Measurements from ENCODE around the gene PPM1H.

Gene PPM1H

GRCh38 chr12:62806244-62806836 is 128.6 kb downstream of the PPM1H start:
- H3K9me3 ChIP-seq (ENCODE audit: insufficient read depth, low read length, severe bottlenecking): no peaks in the 10 kb centered on the region
- DNase-seq: no peak
- H3K4me3 ChIP-seq (ENCODE audit: low read depth in 1 of 2, low read length in 2 of 2): no peak overlapping the region
- H4K20me1 ChIP-seq (ENCODE audit: insufficient read depth, low read length): no peaks in the 10 kb centered on the region
- no peaks in the 10 kb centered on the region; the same call in 1 of the 2 replicates for H3K4me1 ChIP-seq (ENCODE audit: insufficient read depth, low read length)
- TF ChIP-seq CTCF (IDR thresholded peaks at IDR 0.05; ENCODE audit: borderline replicate concordance, extremely low read depth, low read length, poor library complexity, severe bottlenecking) (no peak), EZH2 (IDR thresholded peaks at IDR 0.05; ENCODE audit: borderline replicate concordance, low read depth, low read length, severe bottlenecking) (no peak)
- no peak for ATAC-seq (ENCODE audit: insufficient read depth, low read depth)
- no peak overlapping the region for H3K9ac ChIP-seq (ENCODE audit: low read depth, low read length)
- H3K27me3 ChIP-seq (ENCODE audit: insufficient read depth, low read length, poor library complexity): no peaks in the 10 kb centered on the region
- H2AFZ ChIP-seq (ENCODE audit: low read depth, low read length): no peak overlapping the region
- no peaks in the 10 kb centered on the region for H3K36me3 ChIP-seq (ENCODE audit: insufficient read depth, low read length)
- no peaks in the 10 kb centered on the region for H3K79me2 ChIP-seq (ENCODE audit: insufficient read depth, low read length)
- H3K4me2 ChIP-seq (ENCODE audit: insufficient read depth, low read length): no peak overlapping the region
- H3K27ac ChIP-seq (ENCODE audit: low read length): no peak overlapping the region

GRCh38 chr12:62805517-62805916 is 129.4 kb downstream of the PPM1H start:
- Histone ChIP-seq H3K27ac (ENCODE audit: low read length) (no peak overlapping the region), H3K9ac (ENCODE audit: low read depth, low read length) (no peak overlapping the region), H3K36me3 (ENCODE audit: insufficient read depth, low read length) (no peaks in the 10 kb centered on the region), H3K9me3 (ENCODE audit: insufficient read depth, low read length, severe bottlenecking) (no peaks in the 10 kb centered on the region), H3K79me2 (ENCODE audit: insufficient read depth, low read length) (no peaks in the 10 kb centered on the region), H3K27me3 (ENCODE audit: insufficient read depth, low read length, poor library complexity) (no peaks in the 10 kb centered on the region), H4K20me1 (ENCODE audit: insufficient read depth, low read length) (no peaks in the 10 kb centered on the region), H3K4me3 (ENCODE audit: low read depth in 1 of 2, low read length in 2 of 2) (no peak overlapping the region), H3K4me1 (ENCODE audit: insufficient read depth, low read length) (no peaks in the 10 kb centered on the region; the same call in 1 of the 2 replicates), H2AFZ (ENCODE audit: low read depth, low read length) (no peak overlapping the region), H3K4me2 (ENCODE audit: insufficient read depth, low read length) (no peak overlapping the region)
- TF ChIP-seq CTCF (IDR thresholded peaks at IDR 0.05; ENCODE audit: borderline replicate concordance, extremely low read depth, low read length, poor library complexity, severe bottlenecking) (no peak), EZH2 (IDR thresholded peaks at IDR 0.05; ENCODE audit: borderline replicate concordance, low read depth, low read length, severe bottlenecking) (no peak)
- no peak for ATAC-seq (ENCODE audit: insufficient read depth, low read depth)
- no peak for DNase-seq

GRCh38 chr12:62803756-62804155 is 131.2 kb downstream of the PPM1H start:
- Histone ChIP-seq H3K27ac (ENCODE audit: low read length) (no peak overlapping the region), H3K9ac (ENCODE audit: low read depth, low read length) (no peak overlapping the region), H3K4me1 (ENCODE audit: insufficient read depth, low read length) (peaks cover 2% of the 10 kb centered on the region; the same call in 1 of the 2 replicates), H3K27me3 (ENCODE audit: insufficient read depth, low read length, poor library complexity) (no peaks in the 10 kb centered on the region), H3K79me2 (ENCODE audit: insufficient read depth, low read length) (no peaks in the 10 kb centered on the region), H2AFZ (ENCODE audit: low read depth, low read length) (no peak overlapping the region), H3K4me3 (ENCODE audit: low read depth in 1 of 2, low read length in 2 of 2) (no peak overlapping the region), H3K4me2 (ENCODE audit: insufficient read depth, low read length) (no peak overlapping the region), H3K36me3 (ENCODE audit: insufficient read depth, low read length) (no peaks in the 10 kb centered on the region), H4K20me1 (ENCODE audit: insufficient read depth, low read length) (no peaks in the 10 kb centered on the region), H3K9me3 (ENCODE audit: insufficient read depth, low read length, severe bottlenecking) (no peaks in the 10 kb centered on the region)
- DNase-seq: no peak
- no peak for ATAC-seq (ENCODE audit: insufficient read depth, low read depth)
- no peak for TF ChIP-seq CTCF (IDR thresholded peaks at IDR 0.05; ENCODE audit: borderline replicate concordance, extremely low read depth, low read length, poor library complexity, severe bottlenecking)
- TF ChIP-seq EZH2 (IDR thresholded peaks at IDR 0.05; ENCODE audit: borderline replicate concordance, low read depth, low read length, severe bottlenecking): no peak
